Lower leg skin (tissue), 3 donors: ENCODE measurements around the gene JAG1.

Experiments used
- CTCF ChIP-seq, 3 donors: fragments of 450-650 bp; IDR thresholded peaks; one replicate each; pipeline ENCODE4 v1.5.1; 2016; ENCODE audit warnings: antibody characterized with exemption in 3 of 3, mild to moderate bottlenecking in 3 of 3, moderate library complexity in 2 of 3
- POLR2A ChIP-seq, 2 donors: fragments of 450-650 bp; IDR thresholded peaks; one replicate each; pipeline ENCODE4 v1.6.1; 2016 to 2017; ENCODE audit warnings: antibody characterized with exemption in 2 of 2, mild to moderate bottlenecking in 1 of 2, moderate library complexity in 1 of 2

DNA sequence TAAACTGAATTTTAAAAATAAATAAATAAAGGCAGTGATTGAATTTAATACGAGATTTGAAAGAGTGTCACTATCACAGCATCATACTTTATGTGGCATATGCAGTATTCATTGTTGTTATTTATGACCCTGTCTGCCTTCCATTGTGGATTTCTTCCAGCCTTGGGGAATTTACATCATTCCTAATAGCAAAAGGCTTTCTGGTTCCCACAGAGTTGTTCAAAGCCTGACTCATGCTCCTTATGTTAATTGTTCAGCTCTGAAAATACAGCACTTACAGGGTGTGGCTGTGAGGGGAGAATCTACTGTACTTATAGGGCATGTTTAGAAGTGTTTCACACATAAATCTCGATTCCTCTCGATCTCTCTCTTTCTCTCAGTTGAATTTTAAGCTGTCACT, 54.4 kb downstream of the JAG1 start:
- TF ChIP-seq CTCF (IDR thresholded peaks at IDR 0.05) (no peak), POLR2A (IDR thresholded peaks at IDR 0.05) (no peak)
